Mucosa of stomach (tissue), 1 donor: ENCODE results near the gene CCDC69.
"Not testable (repeated sequence)": the region's sequence is repeated elsewhere in the genome, so short reads cannot be mapped to it uniquely, and the experiment has no call there.

ENCODE experiments used
- H3K27me3 ChIP-seq: one replicate; pipeline ENCODE4 v1.7.0; 2013; ENCODE audit warnings: mild to moderate bottlenecking, low read length; ENCODE audit not compliant: control insufficient read depth, insufficient read depth
- H3K36me3 ChIP-seq: one replicate; pipeline ENCODE4 v1.7.0; 2013; ENCODE audit warnings: low read length; ENCODE audit not compliant: control insufficient read depth, insufficient read depth
- H3K4me1 ChIP-seq: one replicate; pipeline ENCODE4 v1.7.0; 2013; ENCODE audit warnings: mild to moderate bottlenecking, low read length; ENCODE audit not compliant: control insufficient read depth, insufficient read depth
- H3K4me3 ChIP-seq: one replicate; pipeline ENCODE4 v1.7.0; 2013; ENCODE audit warnings: low read length
- H3K9ac ChIP-seq: one replicate; pipeline ENCODE4 v1.7.0; 2013; ENCODE audit warnings: mild to moderate bottlenecking, low read length, moderate library complexity
- H3K9me3 ChIP-seq: one replicate; pipeline ENCODE4 v1.7.0; 2013; ENCODE audit warnings: mild to moderate bottlenecking, low read length, moderate library complexity; ENCODE audit not compliant: control insufficient read depth
- donor health status: Pancreatic carcinoma.

CCDC69 gene

DNA sequence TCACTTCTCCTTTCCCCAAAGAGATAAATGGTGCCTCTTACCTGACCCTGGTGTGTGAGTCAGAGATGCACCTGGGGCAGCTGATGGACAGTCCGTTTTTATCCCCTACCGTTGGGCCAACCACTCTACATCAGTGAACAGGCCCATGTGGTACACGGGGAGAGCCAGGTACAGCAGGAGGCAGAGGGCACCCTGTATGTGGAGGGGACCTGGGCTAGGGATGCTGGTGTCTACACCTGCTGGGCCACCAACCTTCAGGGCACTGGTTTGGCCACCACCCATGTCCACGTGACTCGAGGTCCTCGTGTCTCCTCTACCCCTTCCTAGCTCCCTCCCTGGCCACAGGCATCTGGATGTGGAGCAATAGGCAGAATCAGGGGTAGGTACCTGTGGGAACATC, 43.6 kb downstream of the CCDC69 start:
- no peaks in the 10 kb centered on the region for H3K27me3 ChIP-seq
- no peaks in the 10 kb centered on the region for H3K9me3 ChIP-seq
- H3K36me3 ChIP-seq: no peaks in the 10 kb centered on the region
- H3K9ac ChIP-seq: no peak overlapping the region
- H3K4me1 ChIP-seq: no peaks in the 10 kb centered on the region
- H3K4me3 ChIP-seq: no peak overlapping the region

DNA sequence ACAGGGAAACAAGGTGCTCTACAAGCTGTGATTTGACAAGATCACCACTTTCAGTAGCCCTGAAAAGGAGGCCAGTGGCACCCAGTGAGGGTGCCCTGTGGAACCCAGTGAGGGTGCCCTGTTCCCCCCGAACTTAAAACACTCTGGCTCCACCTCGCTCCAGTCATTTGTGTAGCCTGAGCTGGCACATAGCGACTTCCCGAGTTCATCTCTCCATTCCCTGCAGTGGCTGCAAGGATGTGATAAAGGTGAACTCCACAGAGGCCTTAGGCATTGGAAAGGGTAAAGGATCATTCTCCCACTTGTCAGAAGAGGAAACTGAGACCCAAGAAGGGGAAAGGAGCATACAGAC, 44.4 kb downstream of the CCDC69 start:
- H3K27me3 ChIP-seq: no peaks in the 10 kb centered on the region
- no peak overlapping the region for H3K4me3 ChIP-seq
- no peak overlapping the region for H3K9ac ChIP-seq
- no peaks in the 10 kb centered on the region for H3K4me1 ChIP-seq
- H3K36me3 ChIP-seq: no peaks in the 10 kb centered on the region
- H3K9me3 ChIP-seq: no peaks in the 10 kb centered on the region

DNA sequence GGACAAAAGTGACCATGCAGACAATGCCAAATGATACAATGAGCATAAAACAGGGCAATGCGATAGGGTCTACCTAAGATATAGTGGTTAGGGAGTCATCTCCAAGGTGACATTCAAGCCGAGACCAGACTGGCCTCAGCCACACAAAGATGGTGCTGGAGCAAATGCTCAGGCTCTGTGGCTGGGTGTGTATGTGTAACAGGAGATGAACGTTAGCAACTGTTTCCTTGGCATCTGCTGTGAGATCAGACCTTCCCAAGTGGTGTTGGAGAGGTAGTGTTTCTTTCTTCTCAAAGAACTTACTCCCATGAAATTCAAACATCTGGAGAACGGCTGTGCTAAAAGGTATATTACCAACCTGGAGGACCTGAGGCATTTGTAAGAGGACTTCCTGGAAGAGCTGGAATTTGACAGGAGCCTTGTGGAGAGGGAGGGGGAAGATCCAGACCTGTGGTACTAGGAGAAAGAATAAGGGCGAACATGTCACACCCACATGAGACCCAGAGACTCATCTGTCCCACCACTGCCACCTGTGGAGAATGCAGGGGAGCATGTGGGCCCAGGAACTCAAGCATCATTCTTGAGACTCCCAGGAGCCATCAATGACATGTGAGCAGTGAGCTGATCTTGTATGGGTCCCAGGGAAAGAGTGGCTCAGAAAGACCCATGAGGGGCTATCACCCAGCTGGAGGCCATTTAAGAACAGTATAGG, 45.0 kb downstream of the CCDC69 start:
- no peaks in the 10 kb centered on the region for H3K27me3 ChIP-seq
- no peaks in the 10 kb centered on the region for H3K9me3 ChIP-seq
- H3K4me1 ChIP-seq: no peaks in the 10 kb centered on the region
- no peak overlapping the region for H3K9ac ChIP-seq
- H3K4me3 ChIP-seq: no peak overlapping the region
- H3K36me3 ChIP-seq: no peaks in the 10 kb centered on the region

DNA sequence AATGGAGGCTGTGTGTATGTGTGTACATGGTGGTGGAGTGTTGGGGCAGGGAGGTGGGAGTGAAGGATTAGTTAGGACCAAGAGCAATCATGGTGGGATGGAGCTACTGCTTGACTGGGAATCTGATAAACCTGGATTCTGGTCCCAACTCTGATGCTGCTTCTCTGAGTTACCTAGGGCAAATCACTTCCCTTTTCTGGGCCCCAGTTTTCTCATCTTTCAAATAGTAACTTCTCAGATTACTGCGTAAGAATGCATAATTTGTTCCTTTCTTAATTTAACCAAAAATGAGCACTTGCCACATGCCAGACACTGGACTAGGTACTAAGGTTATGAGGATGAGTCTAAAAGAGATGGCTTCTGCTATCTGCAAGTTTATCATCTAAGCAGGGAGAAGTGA, 45.5 kb downstream of the CCDC69 start:
- Histone ChIP-seq H3K9ac (no peak overlapping the region), H3K9me3 (no peaks in the 10 kb centered on the region), H3K4me3 (no peak overlapping the region), H3K4me1 (no peaks in the 10 kb centered on the region), H3K27me3 (no peaks in the 10 kb centered on the region), H3K36me3 (no peaks in the 10 kb centered on the region)

DNA sequence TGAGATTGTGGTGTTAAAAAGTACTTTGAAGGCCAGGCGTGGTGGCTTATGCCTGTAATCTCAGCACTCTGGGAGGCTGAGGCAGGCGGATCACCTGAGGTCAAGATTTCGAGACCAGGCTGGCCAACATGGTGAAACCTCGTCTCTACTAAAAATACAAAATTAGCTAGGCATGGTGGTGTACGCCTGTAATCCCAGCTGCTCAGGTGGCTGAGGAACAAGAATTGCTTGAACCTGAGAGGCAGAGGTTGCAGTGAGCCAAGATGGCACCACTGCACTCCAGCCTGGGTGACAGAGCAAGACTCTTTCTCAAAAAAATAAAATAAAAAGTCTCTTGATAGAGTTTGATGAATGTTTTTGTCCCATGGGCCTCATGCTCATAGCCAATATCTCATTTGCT, 47.6 kb downstream of the CCDC69 start:
- not testable (repeated sequence) for H3K4me1 ChIP-seq, H3K9ac ChIP-seq

DNA sequence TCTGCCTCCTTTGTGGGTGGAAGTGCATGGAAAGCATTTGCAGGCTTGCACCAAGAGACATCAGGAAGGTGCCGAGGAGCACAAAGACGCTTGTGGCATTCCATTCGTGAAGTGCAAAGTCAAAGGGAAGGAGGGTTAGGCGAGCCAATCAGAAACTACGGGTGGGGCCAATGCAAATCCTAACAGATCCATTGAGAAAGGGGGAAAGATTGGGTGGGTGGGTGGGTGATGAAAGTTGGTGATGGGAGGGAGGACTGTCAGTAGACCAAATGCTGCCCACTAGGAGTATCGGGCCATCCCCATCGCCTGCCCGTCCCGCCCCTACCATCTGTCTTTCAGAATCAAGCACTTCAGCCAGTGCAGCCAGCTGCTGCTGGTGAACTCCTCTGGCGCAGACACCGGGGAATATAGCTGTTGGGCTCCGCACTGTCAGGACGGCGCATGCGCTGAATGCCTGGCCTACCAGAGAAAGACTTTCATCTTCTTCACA, 49.2 kb downstream of the CCDC69 start:
- H3K9ac ChIP-seq: no peak overlapping the region
- H3K9me3 ChIP-seq: no peaks in the 10 kb centered on the region
- no peak overlapping the region for H3K4me3 ChIP-seq
- no peaks in the 10 kb centered on the region for H3K36me3 ChIP-seq
- H3K27me3 ChIP-seq: no peaks in the 10 kb centered on the region
- H3K4me1 ChIP-seq: no peaks in the 10 kb centered on the region

More for the DNA sequence above, 47.6 kb downstream of the CCDC69 start:
- not testable (repeated sequence) for H3K27me3 ChIP-seq, H3K9me3 ChIP-seq, H3K36me3 ChIP-seq, H3K4me3 ChIP-seq

DNA sequence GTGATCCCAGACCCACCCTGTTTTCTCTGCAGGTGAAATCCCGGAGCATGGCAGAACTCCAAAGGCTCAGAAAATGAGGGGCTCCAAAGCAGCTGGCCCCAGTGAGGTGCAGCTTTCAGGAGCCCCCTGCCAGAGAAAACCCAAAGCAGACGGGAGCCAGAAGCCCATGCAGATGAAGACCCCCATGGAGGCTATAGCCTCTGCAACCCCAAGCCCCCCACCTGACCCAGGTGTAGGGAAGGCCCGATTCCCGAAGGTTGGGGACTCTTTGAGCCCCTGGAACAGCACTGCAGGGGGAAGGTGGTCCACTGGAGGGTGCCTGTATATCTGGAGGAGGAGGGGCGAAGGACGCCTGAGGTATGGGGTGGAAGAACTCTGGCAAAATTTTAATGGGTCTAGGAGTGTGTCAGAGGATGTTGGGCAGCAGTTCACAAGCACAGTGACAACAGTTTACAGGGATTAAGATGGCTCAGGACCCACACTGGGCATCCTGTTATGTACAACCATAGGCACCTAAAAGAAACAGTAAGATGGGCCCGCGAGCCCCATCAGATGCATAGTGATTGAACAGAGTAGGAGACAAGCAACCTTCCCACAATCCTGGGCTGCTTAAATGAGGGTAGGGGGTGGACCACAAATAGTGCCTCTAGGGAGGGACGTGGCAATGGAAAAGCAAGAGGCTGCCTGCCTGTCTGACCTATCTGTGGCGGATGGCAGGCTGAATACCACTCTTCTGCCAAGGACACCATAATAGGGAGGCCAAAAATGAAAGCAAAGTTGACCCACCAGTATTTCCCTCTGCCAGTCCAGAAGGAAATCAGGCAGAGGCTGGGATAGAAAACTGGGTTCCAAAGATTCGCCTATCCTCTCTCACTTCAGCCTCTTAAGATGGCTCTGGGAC, 49.9 kb downstream of the CCDC69 start:
- Histone ChIP-seq H3K9me3 (no peaks in the 10 kb centered on the region), H3K27me3 (no peaks in the 10 kb centered on the region), H3K4me1 (no peaks in the 10 kb centered on the region), H3K9ac (no peak overlapping the region), H3K36me3 (no peaks in the 10 kb centered on the region), H3K4me3 (no peak overlapping the region)

DNA sequence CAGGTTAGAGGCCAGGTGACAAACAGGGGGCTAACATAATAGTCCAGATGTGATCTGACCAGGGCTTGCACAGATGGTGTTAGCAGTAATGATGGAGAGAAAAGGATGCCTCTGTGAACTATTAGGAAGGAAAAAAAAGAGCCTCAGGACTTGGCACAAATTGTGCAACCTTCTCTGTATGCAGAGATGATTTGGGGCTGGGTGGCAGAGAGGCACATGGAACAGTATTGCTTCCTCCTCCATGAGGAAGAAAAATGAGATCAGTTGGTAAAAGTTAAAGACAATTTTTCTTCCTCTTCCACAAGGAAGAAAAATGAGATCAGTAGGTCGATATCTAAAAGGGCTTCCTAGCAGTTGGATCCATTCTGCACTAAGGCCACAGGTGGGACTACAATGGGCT, 52.4 kb downstream of the CCDC69 start:
- H3K9me3 ChIP-seq: no peaks in the 10 kb centered on the region
- H3K36me3 ChIP-seq: no peaks in the 10 kb centered on the region
- H3K9ac ChIP-seq: no peak overlapping the region
- no peak overlapping the region for H3K4me3 ChIP-seq
- peaks cover 3% of the 10 kb centered on the region for H3K27me3 ChIP-seq
- H3K4me1 ChIP-seq: no peaks in the 10 kb centered on the region

DNA sequence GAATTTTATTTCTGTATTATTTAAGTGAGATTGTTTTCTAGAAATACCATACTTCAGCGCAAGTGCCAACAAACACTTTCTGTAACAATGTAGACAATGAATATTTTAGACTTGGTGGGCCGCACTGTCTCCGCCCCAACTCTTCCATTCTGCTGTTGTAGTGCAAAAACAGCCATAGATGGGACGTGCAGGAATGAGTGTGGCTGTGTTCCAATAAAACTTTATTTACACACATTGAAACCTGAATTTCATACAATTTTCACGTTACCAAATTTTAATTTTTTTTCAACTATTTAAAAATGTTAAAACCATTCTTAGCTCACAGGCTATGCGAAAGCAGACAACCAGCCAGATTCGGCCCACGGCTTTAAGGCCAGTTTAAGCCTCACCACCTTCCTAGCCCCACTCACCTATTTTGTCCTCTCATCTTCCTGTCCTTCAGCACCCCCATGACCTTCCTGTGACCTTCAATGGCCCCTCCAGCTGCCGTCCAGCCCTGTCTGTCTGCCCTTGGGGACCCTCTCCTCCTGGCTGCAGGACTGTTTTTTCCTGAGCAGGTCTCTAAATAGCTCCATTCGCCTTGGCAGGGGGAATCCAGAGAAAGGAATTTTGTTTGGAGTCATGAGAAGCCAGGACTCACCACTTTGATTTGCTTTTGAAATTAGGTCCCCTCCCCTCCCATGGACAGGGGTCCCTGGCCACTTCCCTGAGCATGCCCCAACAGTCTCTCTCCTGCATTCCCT, 55.1 kb downstream of the CCDC69 start:
- Histone ChIP-seq H3K36me3 (no peaks in the 10 kb centered on the region), H3K4me3 (no peak overlapping the region), H3K27me3 (peaks cover 3% of the 10 kb centered on the region), H3K9me3 (no peaks in the 10 kb centered on the region), H3K4me1 (peaks cover 5% of the 10 kb centered on the region), H3K9ac (no peak overlapping the region)

DNA sequence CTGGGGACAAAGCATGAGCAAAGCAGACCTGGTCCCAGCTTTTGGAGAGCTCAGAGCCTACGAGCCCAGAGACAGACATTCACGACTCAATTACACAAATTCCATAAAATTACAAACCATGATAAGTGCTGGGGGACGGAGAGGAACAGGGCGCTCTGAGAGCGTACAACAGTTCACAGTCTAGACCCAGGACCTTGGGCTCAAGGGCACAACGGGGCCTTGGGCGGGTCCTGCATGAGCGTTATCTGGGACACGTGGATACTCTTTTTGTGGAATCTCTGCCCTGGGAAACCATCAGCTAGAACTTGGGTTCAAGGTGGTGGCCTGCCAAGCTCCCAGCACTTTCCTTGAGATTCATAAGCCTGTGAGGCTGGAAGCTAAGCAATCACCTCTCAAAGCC, 56.9 kb downstream of the CCDC69 start:
- Histone ChIP-seq H3K36me3 (no peaks in the 10 kb centered on the region), H3K27me3 (peaks cover 3% of the 10 kb centered on the region), H3K4me1 (peaks cover 5% of the 10 kb centered on the region), H3K4me3 (no peak overlapping the region), H3K9me3 (no peaks in the 10 kb centered on the region), H3K9ac (no peak overlapping the region)

DNA sequence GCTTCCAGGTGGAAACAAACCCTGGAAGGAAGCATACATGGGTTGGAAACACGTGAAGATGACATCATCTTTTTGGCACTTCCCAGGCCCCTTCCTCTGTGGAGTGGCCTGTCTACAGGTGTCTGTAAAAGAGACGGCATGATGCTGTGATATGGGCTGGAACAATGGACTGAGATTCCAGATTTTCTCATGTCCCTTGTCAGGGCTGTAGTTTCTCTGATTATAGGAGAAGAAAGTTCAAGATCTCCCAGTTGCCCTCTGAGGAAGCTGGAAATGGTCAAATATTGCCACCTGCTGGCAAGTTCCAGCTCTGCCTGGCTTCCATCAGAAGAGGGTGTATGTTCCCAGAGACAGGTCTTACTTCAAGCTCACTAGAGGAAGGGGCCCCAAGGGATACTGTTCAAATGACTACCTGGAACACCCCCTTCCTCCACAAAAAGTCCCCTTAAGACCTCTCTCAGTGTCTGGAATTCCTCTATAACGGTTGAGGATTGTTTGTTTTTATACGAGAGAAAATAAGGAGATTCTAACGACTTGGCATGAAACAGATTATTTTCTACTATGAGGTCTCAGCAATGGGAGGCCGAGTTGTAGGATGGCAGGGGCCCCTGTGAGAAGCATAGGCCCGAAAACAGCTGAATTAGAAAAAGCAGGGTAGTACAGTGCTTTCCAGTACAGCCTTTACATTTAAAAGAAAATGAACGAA, 59.1 kb downstream of the CCDC69 start:
- Histone ChIP-seq H3K4me1 (peaks cover 5% of the 10 kb centered on the region), H3K36me3 (no peaks in the 10 kb centered on the region), H3K9ac (no peak overlapping the region), H3K27me3 (peaks cover 3% of the 10 kb centered on the region), H3K4me3 (no peak overlapping the region), H3K9me3 (no peaks in the 10 kb centered on the region)
